ENCODE data around the gene RPL11.
"Not testable (repeated sequence)": the region's sequence is repeated elsewhere in the genome, so short reads cannot be mapped to it uniquely, and the experiment has no call there.

Gene RPL11

DNA sequence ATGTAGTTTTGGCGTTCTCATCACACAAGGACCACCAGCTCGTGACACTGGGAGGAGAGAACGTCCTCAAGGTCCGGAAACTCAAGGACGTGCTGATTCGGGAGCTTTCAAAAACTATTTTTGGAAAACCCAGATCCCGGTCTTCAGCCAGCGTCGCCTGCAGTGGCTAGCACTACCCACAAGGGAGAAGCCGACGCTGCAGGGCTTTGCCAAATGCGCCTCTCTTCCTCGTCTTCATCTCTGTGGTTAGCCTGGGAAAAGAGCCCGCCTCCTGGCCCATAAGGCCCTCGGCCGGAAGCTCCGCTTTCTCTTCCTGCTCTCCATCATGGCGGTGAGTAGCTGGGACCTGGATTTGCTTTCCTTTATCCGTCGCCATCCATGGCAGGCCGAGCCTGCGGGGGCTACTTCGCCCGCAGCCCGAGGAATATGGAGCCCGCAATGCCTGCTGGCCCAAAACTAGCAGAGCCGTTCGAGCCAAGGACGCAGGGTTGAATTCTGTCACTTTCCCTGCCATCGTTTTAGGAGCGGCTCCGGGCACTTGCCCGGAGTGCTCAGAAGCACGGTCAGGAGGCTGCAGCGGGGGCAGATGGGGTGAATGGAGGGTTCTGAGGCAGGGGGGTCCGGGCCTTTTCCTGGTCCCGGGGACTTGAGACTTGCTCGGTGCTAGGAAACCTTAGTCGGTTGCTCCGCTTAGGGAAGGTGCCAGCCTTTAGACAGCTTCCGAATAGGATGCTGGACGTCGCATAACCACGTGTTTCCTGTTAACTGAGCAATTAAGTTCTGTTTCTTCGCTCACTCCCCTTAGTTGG is at the start of gene RPL11:
RPL11 (plus strand) TSS at position 308 of the 809 bp plus-strand sequence; CDS start at position 326, 18 bp downstream.
- in situ Hi-C loops (cut with MboI; ENCODE audit: low sequenced_read_pairs), result no loop called here

DNA sequence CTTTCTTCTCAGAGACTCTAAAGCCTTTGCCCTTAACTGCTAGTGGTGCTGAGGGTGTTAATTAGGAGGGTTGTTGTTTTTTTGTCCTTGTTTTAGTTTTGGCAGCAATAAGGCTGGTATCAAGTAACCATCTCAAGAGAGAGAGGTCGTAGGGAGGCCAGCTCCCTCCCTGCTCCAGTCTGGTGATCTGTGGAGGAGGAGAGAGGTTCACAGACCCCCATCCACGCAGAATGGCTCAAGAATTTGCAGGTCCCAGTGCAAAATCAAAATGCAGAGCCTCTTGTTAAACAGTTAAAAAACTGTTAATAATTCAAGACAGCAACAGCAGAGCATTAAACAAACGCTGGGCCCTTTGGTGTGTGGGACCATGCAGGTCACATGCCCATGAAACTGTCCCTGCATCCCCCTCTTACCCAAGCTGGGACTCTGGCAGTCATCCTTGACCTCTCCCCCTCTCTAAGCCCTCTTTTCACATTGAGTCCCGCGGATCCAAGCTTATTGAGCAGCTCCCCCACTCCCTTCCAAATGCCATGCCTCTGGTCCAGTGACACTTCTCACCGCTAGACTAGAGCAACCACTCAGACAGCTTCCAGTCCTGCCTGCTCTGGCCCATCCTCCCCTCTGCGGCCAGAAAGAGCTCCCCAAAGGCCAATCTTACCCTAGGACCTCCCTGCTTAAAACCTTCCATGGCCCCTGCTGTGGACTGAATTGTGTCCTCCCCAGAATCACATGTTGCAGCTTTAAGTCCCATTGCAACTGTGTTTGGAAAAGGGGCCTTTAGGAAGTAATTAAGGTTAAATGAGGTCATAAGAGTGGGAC is 47.7 kb upstream of the RPL11 start:
- in situ Hi-C loops (cut with MboI; ENCODE audit: low sequenced_read_pairs), result no loop called here

GRCh38 chr1:23644555-23644866 is 47.1 kb upstream of the RPL11 start:
- in situ Hi-C loops (cut with MboI; ENCODE audit: low sequenced_read_pairs), result no loop called here

GRCh38 chr1:23645338-23645737 is 46.3 kb upstream of the RPL11 start:
- in situ Hi-C loops (cut with MboI; ENCODE audit: low sequenced_read_pairs), result no loop called here

- in situ Hi-C loops (cut with MboI; ENCODE audit: low sequenced_read_pairs), result no loop called here
Observed at GRCh38 chr1:23646091-23646490, 45.5 kb upstream of the RPL11 start.

DNA sequence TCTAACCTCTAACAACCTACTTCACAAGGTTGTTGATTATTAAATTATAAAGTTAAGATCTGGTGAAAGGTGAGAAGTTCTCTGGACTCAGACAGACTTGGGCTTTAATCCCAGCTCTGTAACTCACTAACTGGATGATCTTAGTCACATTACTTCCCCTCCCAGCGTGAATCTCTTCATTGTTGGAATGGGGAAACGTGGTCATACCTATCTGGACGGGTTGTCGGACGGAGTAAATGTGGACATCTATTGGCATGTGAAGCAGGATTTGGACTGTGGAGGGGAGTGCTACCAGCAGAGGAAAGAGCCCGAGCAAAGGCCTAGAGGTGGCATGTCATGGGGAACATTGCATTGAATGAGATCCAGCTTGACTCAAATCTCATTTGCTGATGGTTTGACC is 45.1 kb upstream of the RPL11 start:
- in situ Hi-C loops (cut with MboI; ENCODE audit: low sequenced_read_pairs), result no loop called here

DNA sequence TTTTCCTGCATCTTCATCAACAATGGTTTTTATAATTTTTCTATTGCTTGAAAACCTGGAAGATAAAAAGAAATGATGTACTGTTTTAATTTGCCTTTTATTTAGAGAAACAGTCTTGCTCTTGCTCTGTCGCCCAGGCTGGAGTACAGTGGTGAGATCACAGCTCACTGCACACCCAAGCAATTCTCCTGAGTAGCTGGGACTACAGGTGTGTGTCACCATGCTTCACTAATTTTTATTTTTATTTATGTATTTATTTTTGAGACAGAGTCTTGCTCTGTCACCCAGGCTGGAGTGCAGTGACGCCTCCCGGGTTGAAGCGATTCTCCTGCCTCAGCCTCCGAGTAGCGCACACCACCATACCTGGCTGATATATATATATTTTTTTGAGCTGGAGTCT is 43.0 kb upstream of the RPL11 start:
- in situ Hi-C loops (cut with MboI; ENCODE audit: low sequenced_read_pairs), result no loop called here

DNA sequence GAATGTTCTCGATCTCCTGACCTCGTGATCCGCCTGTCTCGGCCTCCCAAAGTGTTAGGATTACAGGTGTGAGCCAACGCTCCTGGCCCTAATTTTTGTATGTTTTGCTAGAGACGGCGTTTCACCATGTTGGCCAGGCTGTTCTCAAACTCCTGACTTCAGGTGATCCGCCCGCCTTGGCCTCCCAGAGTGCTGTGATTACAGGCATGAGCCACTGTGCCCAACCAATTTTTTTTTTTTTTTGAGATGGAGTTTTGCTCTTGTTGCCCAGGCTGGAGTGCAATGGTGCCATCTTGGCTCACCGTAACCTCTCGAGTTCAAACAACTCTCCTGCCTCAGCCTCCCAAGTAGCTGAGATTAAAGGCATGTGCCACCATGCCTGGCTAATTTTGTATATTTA is 42.4 kb upstream of the RPL11 start:
- in situ Hi-C loops (cut with MboI; ENCODE audit: low sequenced_read_pairs), result not testable (repeated sequence)

DNA sequence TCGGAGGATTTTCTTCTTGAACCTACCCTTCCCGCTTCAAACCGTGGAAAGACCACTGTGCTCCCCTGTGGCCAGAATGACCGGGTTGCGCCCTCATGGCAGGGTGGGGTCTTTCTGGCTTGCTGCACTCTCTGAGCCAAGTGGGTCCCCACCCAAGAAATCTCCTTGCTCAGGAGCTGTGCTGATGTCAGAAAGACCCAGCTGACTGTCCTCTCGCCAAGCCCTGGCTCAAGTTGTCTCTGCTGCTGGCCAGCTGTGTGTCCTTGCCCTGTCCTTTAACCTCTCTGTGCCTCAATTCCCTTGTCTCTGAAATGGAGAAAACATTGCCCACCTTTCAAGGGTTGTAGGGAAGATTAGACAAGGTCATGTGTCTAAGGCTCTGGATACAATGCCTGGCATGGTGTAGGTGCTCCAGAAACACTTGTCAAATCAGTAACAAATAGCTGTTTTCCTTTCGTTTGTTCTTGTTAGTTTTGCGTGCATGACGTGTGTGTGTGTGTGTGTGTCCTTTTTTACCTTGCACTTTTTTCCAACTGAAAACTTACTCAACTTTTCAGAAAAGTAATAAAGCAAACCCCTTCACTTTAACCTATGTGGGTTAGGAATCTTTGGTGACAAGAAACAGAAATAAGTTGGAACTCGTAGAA is 41.1 kb upstream of the RPL11 start:
- in situ Hi-C loops (cut with MboI; ENCODE audit: low sequenced_read_pairs), result no loop called here

GRCh38 chr1:23651069-23651808 is 40.4 kb upstream of the RPL11 start:
- in situ Hi-C loops (cut with MboI; ENCODE audit: low sequenced_read_pairs), result no loop called here

GRCh38 chr1:23657659-23658275 is 33.8 kb upstream of the RPL11 start:
- in situ Hi-C loops (cut with MboI; ENCODE audit: low sequenced_read_pairs), result no loop called here

DNA sequence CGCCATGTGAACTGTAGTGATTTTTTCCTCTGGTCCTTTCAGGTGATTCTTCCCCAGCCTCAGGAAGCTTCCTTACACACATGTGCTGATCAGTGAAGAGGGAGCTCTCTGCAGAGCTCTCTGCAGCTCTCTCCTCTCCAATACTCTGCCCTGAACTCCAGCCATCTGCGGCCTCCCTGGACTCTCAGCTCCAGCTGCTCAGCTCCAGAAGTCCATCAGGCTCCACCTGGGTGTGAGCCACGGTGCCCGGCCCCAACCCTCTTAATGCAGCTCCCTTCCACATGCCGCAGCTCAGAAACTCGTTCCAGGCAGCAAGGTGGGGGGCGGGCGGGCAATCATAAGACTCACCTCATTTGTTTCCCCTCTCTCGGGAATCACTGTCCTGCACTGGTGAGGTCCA is 30.9 kb upstream of the RPL11 start:
- in situ Hi-C loops (cut with MboI; ENCODE audit: low sequenced_read_pairs), result no loop called here

DNA sequence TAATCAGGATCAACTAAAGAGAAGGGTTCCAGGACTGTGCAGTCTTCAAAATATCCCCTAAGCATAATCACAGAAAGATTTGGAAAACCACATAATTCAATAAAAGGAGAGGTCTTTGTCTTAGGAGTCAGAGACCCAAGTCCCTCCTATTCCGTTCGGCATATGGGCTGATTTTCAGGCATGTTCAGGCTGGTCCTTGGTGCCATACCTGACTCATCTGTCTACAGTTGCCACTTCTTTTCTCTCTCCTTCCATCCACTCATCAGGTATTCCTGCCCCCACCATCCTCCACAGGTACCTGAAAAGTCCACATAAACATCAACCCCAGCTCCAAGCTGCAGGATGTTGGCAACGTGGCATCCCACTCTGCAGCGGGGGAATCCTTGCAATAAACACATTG is 29.7 kb upstream of the RPL11 start:
- in situ Hi-C loops (cut with MboI; ENCODE audit: low sequenced_read_pairs), result no loop called here

DNA sequence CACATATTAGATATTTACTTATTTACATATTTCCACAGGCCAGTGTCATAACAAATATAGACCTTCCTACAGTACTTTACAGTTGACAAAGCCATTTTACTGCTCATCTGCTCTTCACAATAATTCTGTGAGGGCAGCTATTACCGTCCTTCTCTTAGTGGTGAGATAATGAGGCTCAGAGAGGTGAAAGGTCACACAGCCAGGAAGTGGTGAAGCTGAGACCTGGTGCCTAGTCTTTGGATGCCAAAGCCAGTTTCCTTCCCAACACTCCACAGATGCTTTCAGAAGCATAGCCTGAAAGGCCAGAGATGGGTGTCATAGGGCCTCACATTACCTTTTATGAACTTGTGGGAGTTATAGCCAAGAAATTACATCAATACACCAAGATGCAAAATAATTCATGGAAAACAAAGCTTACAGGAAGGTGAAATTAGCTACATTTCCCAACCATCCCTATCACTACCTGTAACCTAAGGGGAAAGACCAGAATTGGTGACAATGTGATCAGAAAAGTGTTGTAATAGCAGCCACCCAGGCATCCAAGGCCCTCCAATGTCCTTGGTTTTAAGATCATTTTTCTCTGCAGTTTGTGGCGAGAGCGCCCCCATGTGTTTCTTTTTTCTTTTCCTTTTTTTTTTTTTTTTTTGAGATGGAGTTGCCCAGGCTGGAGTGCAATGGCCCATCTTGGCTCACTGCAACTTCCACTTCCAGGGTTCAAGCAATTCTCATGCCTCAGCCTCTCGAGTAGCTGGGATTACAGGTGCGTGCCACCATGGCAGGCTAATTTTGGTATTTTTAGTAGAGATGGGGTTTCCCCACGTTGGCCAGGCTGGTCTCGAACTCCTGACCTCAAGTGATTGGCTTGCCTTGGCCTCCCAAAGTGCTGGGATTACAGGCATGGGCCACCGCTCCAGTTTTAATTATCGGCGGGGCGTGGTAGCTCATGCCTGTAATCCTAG is 26.5 kb upstream of the RPL11 start:
- in situ Hi-C loops (cut with MboI; ENCODE audit: low sequenced_read_pairs), result no loop called here

- in situ Hi-C loops (cut with MboI; ENCODE audit: low sequenced_read_pairs), result no loop called here
Observed at GRCh38 chr1:23667411-23667810, 24.2 kb upstream of the RPL11 start.

GRCh38 chr1:23670709-23671108 is 20.9 kb upstream of the RPL11 start:
- in situ Hi-C loops (cut with MboI; ENCODE audit: low sequenced_read_pairs), result no loop called here

DNA sequence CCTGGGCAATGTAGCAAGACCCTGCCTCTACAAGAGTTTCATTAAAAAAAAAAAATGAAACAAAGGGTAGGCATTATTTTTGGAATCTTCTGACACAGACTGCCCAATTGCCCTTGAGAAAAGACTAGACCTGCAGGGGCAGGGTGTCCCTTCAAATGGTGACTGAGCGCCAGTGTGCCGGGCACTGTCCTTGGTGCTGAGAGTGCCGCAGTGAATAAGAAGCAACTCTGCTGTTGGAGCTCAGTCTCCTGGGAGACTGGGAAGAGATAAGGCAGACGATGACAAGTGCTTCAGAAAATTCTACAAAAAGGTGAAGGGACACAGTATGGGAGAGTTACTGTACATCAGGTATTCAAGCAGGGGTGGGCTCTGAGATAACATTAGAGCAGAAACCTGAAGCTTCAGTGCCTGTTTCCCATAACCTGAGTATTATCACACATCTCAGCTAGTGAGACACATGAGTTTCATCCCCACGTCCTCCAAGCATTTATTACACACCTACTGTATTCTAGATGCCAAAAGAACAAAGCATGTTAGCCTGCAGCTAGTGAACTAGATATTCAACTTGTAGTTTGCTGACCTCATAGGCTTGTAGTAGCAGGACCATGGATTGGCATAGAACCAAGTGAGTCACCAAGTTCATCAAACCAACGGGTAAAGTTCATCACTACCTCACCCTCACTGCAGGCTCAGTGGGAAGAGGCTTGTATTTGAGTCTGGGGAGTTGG is 18.4 kb upstream of the RPL11 start:
- in situ Hi-C loops (cut with MboI; ENCODE audit: low sequenced_read_pairs), result no loop called here

DNA sequence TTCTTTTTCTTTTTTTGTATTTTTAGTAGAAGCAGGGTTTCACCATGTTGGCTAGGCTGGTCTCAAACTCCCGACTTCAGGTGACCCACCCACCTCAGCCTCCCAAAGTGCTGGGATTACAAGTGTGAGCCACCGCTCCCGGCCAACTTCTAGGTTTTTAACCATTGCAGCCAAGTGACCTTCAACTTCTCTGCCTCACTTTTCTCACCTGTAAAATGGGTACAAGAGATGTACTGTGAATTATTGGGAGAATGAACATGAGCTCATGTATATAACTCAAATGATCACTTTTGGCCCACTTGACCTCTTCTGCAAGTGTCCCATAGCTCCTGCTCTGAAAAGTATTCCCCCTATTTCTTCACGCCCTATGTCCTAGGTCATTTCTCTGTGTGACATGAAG is 11.8 kb upstream of the RPL11 start:
- in situ Hi-C loops (cut with MboI; ENCODE audit: low sequenced_read_pairs), result no loop called here

DNA sequence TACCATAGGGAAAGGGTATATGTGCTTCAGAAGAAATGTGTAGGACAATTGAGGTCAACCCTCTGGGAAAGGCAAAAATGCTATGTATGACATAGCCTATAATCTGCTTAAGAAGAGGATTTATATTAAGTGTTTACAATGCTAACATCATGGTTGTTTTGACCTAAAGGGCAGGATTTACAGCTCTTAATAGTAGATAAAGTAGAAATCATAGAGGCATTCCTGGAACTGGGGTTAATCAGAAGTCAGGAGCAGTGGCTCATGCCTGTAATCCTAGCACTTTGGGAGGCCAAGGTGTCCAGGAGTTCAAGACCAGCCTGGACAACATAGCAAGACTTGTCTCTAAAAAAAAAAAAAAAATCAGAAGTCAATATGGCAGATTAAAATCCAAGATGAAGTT is 8.7 kb upstream of the RPL11 start:
- in situ Hi-C loops (cut with MboI; ENCODE audit: low sequenced_read_pairs), result no loop called here

All from hTERT RPE-1 (cell line).